Skeletal muscle satellite cell (primary cell): ENCODE measurements around the gene CD96.

Source experiments
- H3K27me3 ChIP-seq: 2 replicates; pipeline ENCODE4 v1.7.0; 2013; ENCODE audit warnings: low read length; ENCODE audit not compliant: control insufficient read depth, insufficient read depth
- H3K36me3 ChIP-seq: 2 replicates; pipeline ENCODE4 v1.7.0; 2013; ENCODE audit warnings: mild to moderate bottlenecking, control low read depth, low read length; ENCODE audit not compliant: insufficient read depth
- H3K4me1 ChIP-seq: 2 replicates; pipeline ENCODE4 v1.7.0; 2013; ENCODE audit warnings: low read length; ENCODE audit not compliant: control insufficient read depth, insufficient read depth
- H3K4me2 ChIP-seq: 2 replicates; pipeline ENCODE4 v1.7.0; 2013; ENCODE audit warnings: mild to moderate bottlenecking, low read length
- H3K4me3 ChIP-seq: 2 replicates; pipeline ENCODE4 v1.7.0; 2013; ENCODE audit warnings: low read length
- H3K9ac ChIP-seq: 2 replicates; pipeline ENCODE4 v1.7.0; 2013; ENCODE audit warnings: mild to moderate bottlenecking, low read depth, low read length, moderate library complexity
- H3K9me3 ChIP-seq: replicated peaks from 2 replicates; pipeline ENCODE4 v1.7.0; 2013; ENCODE audit warnings: mild to moderate bottlenecking, control low read depth, low read length

CD96 gene

GRCh38 chr3:111582120-111582474 lies 40.1 kb downstream of the CD96 start:
- Histone ChIP-seq H3K27me3 (no peaks in the 10 kb centered on the region), H3K9ac (peak overlapping the region; percentile 19), H3K9me3 (no peaks in the 10 kb centered on the region), H3K36me3 (no peaks in the 10 kb centered on the region), H3K4me2 (peak overlapping the region; percentile 4), H3K4me3 (no peak overlapping the region), H3K4me1 (peaks cover 32% of the 10 kb centered on the region)

GRCh38 chr3:111584744-111585143 lies 42.7 kb downstream of the CD96 start:
- H3K27me3 ChIP-seq, result no peaks in the 10 kb centered on the region
- H3K4me3 ChIP-seq, result no peak overlapping the region
- H3K36me3 ChIP-seq, result no peaks in the 10 kb centered on the region
- no peak overlapping the region for H3K9ac ChIP-seq
- H3K4me2 ChIP-seq, result no peak overlapping the region
- H3K9me3 ChIP-seq, result no peaks in the 10 kb centered on the region
- peaks cover 43% of the 10 kb centered on the region for H3K4me1 ChIP-seq

GRCh38 chr3:111585217-111585616 lies 43.2 kb downstream of the CD96 start:
- Histone ChIP-seq H3K9ac (no peak overlapping the region), H3K4me2 (no peak overlapping the region), H3K27me3 (no peaks in the 10 kb centered on the region), H3K4me3 (no peak overlapping the region), H3K9me3 (no peaks in the 10 kb centered on the region), H3K4me1 (peaks cover 47% of the 10 kb centered on the region), H3K36me3 (no peaks in the 10 kb centered on the region)

GRCh38 chr3:111588527-111588926 lies 46.5 kb downstream of the CD96 start:
- Histone ChIP-seq H3K9ac (no peak overlapping the region), H3K27me3 (no peaks in the 10 kb centered on the region), H3K4me1 (peaks cover 59% of the 10 kb centered on the region), H3K36me3 (no peaks in the 10 kb centered on the region), H3K4me3 (no peak overlapping the region), H3K4me2 (no peak overlapping the region), H3K9me3 (no peaks in the 10 kb centered on the region)

GRCh38 chr3:111589303-111590142 lies 47.5 kb downstream of the CD96 start:
- Histone ChIP-seq H3K9me3 (no peaks in the 10 kb centered on the region), H3K4me3 (no peak overlapping the region), H3K4me2 (no peak overlapping the region), H3K9ac (no peak overlapping the region), H3K36me3 (no peaks in the 10 kb centered on the region), H3K4me1 (peaks cover 68% of the 10 kb centered on the region), H3K27me3 (no peaks in the 10 kb centered on the region)

GRCh38 chr3:111590143-111590491 lies 48.1 kb downstream of the CD96 start:
- Histone ChIP-seq H3K27me3 (no peaks in the 10 kb centered on the region), H3K36me3 (no peaks in the 10 kb centered on the region), H3K4me2 (no peak overlapping the region)

DNA sequence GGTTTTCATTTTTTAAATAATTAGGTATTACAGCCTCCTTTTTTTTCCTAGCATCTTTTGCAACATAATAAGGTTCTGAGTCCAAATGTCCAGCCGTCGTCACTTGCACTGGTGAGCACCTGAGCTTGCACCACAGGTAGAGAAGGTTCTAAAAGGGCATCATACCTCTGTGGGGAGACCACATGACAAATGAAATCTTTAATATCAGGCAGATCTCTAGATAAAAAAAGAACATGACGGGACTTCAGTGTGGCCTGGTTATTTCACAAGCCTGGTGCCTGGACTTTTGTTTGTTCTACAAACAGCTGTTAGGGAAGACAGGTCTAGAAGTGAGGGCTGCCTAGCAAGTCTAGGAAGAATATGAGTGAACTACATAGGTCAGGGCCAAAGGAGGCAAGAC lies 49.6 kb downstream of the CD96 start:
- H3K36me3 ChIP-seq, result no peaks in the 10 kb centered on the region
- H3K27me3 ChIP-seq, result no peaks in the 10 kb centered on the region
- H3K4me1 ChIP-seq, result peaks cover 71% of the 10 kb centered on the region
- no peak overlapping the region for H3K4me3 ChIP-seq
- H3K9ac ChIP-seq, result no peak overlapping the region
- H3K9me3 ChIP-seq, result no peaks in the 10 kb centered on the region
- H3K4me2 ChIP-seq, result peak overlapping the region; percentile 1

More at GRCh38 chr3:111590143-111590491, 48.1 kb downstream of the CD96 start:
- H3K9ac ChIP-seq, result no peak overlapping the region
- peaks cover 69% of the 10 kb centered on the region for H3K4me1 ChIP-seq
- no peaks in the 10 kb centered on the region for H3K9me3 ChIP-seq
- H3K4me3 ChIP-seq, result no peak overlapping the region

DNA sequence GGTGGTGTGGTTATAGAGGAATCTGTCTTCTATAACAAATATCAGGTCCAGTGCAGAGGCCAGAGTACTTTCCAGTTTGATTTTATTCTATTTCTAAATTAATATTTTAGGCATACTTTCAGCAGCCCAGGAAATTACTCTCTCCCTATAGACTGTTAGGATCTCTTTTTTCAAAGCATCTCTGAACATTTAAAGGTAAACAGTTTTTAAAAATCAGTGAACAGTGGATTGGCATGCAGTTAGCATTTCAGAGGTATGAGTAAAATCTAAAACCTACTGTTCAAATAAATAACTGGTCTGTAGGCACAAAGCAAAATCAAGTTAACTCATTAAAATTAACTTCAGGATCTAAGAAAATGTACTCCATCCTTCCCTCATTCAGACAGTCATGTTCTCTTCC lies 50.1 kb downstream of the CD96 start:
- Histone ChIP-seq H3K4me1 (peaks cover 77% of the 10 kb centered on the region), H3K9ac (no peak overlapping the region), H3K4me2 (peak overlapping the region; percentile 1), H3K9me3 (no peaks in the 10 kb centered on the region), H3K4me3 (no peak overlapping the region), H3K36me3 (no peaks in the 10 kb centered on the region), H3K27me3 (no peaks in the 10 kb centered on the region)

GRCh38 chr3:111592936-111593335 lies 50.9 kb downstream of the CD96 start:
- Histone ChIP-seq H3K4me2 (no peak overlapping the region), H3K4me1 (peaks cover 83% of the 10 kb centered on the region), H3K36me3 (no peaks in the 10 kb centered on the region), H3K4me3 (no peak overlapping the region), H3K9me3 (no peaks in the 10 kb centered on the region), H3K9ac (no peak overlapping the region), H3K27me3 (no peaks in the 10 kb centered on the region)

DNA sequence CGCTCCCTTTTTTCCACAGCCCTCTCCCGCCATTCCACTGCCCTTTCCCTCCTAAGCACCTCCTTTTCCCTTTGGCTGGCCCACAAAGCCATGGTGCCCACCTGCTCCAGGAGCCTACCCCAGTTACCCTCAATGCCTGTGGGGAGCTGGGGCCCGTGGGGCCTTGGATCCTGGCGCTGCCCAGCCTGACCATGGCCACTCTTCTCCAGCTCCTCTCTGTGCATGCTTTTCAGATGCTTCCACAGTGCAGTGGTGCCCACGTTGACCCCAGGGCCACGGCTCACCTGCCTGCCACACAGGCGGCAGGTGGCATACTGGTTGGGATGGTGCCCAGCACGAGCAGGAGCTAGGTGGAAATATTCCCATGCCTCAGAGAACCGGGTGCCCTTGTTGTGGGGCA lies 51.7 kb downstream of the CD96 start:
- no peak overlapping the region for H3K9ac ChIP-seq
- no peaks in the 10 kb centered on the region for H3K27me3 ChIP-seq
- peaks cover 85% of the 10 kb centered on the region for H3K4me1 ChIP-seq
- H3K9me3 ChIP-seq, result no peaks in the 10 kb centered on the region
- no peak overlapping the region for H3K4me2 ChIP-seq
- H3K4me3 ChIP-seq, result peak overlapping the region; percentile 22
- H3K36me3 ChIP-seq, result no peaks in the 10 kb centered on the region

DNA sequence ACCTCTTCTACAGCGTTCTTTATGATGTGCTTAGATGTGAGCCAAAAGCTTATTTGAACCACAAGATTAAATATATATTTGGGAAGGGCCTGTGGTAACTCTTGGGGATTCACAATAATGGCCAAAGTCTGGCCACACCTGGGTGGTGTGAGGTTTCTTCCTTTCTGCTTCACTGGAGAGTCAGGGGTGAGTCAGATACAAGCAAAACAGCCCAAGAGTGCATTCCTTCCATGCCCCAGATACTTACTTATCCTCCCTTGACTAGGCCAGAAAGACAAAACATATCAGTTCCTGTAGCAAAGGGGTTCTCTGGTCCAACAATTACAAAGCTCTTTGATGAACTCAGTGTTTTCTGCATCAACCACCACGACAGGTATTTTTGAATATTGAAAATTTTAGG lies 52.2 kb downstream of the CD96 start:
- Histone ChIP-seq H3K4me1 (peaks cover 81% of the 10 kb centered on the region), H3K4me3 (peak overlapping the region; percentile 22), H3K9ac (no peak overlapping the region)

DNA sequence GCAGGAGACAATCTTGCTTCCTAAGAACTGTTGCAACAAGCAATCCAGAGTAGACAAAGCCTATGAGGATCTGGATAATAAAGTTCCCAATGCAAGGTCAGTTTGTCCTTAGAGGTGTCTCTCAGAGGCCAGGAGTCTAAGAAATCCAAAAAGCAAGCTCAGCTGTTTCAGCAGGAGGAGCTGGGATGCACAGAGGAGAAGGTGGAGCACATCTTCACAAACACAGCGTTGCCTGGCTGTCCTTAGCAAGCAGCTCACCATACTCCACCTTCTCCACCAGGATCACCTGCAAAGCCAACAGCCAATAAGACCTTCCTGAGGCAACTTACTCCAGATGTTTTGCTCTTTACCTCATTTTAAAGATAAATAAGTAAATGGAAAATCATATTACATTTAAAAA lies 52.8 kb downstream of the CD96 start:
- Histone ChIP-seq H3K4me2 (peak overlapping the region; percentile 13), H3K9ac (no peak overlapping the region), H3K36me3 (no peaks in the 10 kb centered on the region), H3K9me3 (no peaks in the 10 kb centered on the region), H3K4me3 (no peak overlapping the region), H3K27me3 (no peaks in the 10 kb centered on the region), H3K4me1 (peaks cover 75% of the 10 kb centered on the region)

More for the DNA sequence above, 52.2 kb downstream of the CD96 start:
- H3K9me3 ChIP-seq, result no peaks in the 10 kb centered on the region
- no peaks in the 10 kb centered on the region for H3K36me3 ChIP-seq
- no peaks in the 10 kb centered on the region for H3K27me3 ChIP-seq
- H3K4me2 ChIP-seq, result peak overlapping the region; percentile 13
